ENCODE measurements around the gene PPEF1.
"Not testable (repeated sequence)": the region's sequence is repeated elsewhere in the genome, so short reads cannot be mapped to it uniquely, and the experiment has no call there.

PPEF1 gene

DNA sequence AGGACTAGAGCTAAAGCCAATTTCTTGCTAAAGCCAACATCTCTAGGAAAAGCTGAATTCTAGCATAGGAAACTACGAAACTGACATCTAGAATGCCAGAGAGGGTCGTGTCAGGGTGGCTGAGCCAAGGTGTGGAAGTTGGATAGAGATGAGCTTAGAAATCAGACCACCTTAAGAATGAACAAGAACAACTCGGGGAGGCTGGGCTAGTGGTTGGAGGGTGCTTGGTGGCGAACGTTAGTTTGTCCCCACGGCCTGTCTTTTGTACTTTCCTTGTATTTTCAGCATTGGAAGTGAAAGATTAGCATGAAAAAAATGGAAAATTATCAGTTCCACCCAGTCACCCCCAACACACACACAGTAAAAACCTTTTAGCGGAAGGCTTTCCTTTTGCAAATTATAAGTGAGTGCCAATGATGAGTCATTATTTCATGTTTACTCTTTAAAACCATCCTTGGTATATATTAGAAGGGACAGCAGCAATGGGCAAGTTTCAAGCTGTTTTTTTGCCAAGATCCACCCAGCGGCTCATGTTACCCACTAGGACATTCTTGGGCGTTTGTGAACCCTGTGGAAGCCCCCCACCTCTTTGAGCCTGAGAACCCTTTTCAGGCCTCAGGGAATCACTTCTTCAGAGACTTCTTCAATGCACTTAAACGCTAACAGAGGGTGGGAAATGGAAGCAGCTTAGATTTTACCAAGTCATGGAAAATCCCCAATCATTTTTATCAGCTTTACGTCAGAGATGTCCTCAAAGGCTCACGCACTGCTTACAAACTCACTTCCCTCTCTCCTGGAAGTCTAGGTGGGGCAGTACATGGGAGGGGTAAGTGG, 4.9 kb upstream of the PPEF1 start:
- DNase-seq: no peak

- no peak for DNase-seq
These were observed 2.4 kb downstream of the PPEF1 start for GRCh38 chrX:18709833-18710232.

DNA sequence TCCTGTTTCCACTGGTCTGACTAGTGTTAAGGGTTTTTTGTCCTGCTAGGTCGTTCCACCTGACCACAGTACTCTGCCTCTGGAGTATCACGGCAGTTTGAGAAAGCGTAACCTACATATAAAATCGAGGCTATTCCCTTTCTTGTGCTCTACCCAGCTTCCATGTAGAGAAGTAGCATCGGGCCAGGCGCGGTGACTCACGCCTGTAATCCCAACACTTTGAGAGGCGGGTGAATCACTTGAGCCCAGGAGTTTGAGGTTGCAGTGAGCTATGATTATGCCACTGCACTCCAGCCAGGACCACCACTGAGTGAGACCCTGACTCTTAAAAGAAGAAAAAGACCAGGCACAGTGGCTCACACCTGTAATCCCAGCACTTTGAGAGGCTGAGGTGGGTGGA, 7.5 kb downstream of the PPEF1 start:
- DNase-seq: no peak

GRCh38 chrX:18719852-18720251, 12.4 kb downstream of the PPEF1 start:
- no peak for DNase-seq

- no peak for DNase-seq
These were observed 14.4 kb downstream of the PPEF1 start for GRCh38 chrX:18721683-18722499.

DNA sequence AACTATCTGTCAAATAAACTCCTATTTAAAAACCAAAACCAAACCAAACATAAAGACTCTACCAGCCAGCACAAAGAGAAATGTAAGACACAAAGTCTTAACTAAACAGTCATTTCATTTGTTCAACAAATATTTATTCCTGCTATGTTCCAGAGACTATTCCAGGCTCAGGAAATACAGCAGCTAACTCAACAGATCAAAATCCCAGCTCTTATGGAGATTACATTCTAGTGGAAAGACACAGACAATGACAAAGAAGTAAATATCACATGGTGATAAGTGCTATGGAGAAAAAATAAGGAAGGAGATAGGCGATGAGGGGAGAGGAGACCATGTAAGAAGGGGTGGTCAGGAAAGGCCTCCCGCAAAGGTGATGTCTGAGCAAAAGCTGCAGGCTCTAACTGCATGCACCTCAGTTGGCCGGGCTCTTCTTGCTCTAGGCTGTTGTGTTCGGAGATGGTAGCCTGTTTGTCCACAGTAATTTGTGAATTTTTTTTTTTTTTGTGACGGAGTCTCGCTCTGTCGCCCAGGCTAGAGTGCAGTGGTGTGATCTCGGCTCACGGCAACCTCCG, 15.1 kb downstream of the PPEF1 start:
- DNase-seq: no peak

DNA sequence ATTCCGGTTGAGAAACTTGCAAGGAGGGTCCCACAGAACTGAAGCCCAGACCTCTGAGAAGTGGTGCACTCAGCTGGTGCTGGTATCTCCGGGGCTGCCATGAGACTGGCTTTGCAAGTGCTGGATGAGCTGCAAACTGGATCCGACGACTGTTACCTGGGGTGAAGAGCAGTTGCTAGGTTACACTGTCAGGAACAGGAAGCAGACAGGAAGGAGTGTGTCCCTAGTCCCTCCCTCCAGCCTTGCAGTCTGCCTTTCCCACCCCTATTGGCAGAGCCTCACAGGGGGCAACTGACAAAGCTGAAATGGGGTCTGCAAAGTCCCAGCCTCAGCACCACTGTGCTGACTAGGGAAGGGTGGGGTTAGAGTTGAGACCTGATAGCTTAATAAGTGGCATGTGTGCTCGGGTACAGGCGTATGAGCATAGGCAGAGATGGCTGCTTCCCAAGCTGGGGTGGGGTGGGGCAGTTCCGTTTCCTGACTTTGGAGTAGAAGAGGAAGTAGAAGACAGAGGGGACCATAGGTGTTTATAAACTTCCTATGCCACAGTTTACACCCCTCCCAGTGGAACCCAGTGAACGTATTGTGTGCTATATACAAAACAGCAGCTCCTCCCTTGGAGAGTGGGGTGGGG, 18.0 kb downstream of the PPEF1 start:
- DNase-seq: no peak

DNA sequence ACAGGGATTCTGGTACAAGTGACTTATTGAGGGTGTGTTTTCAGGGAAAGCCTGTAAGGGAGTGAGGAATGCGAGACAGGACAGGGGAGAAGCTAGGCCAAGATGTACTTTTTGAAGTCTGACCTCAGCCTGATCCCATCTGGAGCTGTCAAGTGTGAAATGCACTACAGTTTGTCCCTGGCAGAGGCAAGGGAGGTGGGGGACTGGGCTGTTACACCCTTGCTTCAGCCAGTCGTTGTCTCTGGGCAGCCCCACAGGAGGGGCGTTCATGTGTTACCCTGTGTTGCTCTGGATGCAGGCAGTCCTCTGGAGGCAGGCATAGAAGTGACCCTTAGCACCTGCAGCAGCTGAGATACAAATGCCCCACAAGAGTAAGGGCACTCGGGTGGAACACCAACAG, 25.8 kb downstream of the PPEF1 start:
- DNase-seq: no peak

GRCh38 chrX:18739609-18740008, 32.2 kb downstream of the PPEF1 start:
- not testable (repeated sequence) for DNase-seq

DNA sequence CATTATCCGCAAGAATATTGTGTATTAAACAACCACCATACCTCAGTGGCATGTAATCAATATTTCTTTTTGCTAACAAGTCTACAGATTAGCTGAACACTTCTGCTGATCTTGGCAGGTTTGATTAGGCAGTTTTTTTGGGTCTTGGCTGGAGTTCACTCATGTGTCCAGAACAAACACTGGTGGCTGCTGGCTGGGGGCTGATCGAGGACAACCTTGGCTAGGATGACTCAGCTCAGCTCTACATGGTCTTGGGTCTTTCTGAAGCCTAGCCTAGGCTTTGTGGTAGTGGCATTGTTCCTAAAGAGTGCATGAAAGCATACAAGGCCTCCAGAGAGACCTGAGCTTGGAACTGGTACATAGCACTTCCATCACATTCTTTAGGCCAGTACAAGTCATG, 41.1 kb downstream of the PPEF1 start:
- DNase-seq: no peak

DNA sequence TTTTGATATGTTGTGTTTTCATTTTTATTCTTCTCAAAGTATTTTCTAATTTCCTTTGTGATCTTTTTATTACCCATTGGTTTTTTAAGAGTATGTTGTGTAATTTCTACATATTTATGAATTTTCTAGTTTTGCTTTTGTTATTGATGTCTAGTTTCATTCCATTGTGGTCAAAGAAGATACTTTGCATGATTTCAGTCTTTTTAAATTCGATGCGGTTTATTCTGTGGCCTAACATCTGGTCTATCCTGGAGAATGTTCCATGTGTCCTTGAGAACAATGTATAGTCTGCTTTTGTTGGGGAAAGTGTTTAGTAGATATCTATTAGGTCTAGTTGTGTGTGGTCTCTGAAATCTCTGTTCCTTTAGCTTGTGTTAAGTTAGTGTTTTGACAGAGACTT, 46.2 kb downstream of the PPEF1 start:
- DNase-seq: no peak

DNA sequence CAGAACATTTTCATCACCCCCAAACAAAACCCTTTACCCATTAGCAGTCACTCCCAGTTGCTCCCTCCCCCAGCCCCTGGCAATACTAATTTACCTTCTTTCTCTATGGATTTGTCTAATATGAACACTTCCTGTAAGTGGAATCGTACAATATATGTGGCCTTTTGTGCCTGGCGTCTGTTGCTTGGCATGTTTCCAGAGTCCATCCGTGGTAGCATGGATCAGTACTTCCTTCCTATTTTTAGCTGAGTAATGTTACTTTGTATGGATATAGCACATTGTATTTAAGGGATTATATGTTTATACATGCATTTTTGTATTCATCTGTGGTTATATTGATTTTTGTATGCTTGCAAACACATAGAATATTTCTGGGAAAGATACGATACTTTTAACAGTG, 48.2 kb downstream of the PPEF1 start:
- DNase-seq: no peak

DNA sequence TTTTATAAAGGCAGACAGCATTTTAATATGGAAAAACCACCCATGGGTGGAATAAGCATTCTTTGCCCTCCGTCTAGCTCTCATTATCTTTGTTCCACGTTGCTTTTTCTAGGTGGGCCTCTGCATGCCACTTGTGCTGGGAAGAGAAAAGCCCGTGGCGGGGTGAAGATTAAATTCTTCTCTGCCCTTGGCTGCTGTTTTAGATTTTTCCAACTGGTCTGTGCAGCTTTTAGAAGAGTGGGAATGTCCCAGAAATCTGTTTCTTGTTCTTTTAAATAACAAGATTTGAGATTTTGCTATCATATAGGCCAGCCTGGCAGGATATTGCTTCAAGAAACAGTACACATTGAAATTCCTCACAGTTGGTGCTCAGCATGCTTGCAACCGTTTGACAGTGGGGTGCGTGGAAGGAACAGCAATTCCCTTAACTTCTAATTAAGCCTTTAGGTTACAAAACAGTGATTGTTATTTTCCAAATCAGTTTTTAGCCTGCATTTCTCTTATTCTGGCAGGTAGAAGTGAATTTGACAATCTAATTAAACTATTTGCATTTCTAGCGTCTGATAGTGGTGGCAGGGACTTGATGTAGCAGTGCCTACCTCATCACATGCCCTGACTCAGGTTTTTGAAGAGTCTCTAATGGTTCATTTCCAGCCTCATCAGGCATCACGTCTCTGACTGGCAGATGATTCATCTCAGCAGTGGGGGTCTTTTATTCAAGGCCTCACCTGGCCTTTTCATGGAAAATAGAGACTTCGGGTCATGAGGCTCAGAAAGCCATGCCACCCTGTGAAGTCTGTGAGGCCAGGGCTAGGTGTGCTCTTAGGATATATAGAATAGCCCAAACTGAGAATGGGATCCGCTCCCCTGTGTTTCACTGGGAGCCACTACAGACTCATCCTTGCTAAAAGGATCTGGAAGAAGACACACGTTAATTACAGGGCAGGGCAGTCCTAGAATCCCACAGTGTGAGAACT, 50.8 kb downstream of the PPEF1 start:
- DNase-seq: no peak

DNA sequence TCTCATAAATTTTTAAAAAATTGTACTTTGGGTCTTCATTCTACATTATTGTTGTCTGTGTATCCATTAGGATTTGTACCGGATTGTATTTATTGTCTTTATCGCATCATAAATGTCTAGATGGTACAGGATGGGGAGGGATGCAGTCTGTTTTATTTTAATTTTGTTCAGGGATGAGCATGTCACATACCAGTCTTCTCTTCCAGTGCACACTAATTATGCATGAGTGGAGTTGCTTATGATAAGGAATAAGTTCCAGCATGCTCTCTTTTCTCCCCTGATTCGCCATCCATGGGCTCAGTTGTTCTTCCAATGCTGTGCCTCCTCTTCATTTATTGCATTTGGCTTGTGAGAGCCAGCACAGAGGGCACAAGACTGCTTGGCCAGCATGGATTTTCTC, 54.3 kb downstream of the PPEF1 start:
- DNase-seq: no peak

DNA sequence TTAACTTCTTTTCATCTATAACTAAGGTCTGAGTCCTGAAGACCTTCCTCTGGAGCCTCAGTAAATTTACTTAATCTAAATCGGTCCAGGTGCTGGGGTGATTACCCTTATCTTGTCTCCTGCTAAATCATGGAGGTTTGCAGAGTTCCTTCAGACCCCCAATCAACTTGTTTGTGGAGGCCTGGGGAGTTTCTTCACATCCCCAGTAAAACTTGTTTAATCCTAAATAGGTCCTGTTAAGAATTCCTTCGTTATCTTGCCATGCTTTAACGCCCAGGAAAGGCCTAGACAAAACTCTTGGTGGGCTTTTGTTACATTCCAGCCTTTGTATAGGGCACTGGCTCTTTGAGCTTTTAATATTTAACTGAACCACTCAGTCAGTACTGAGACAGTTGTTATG, 55.7 kb downstream of the PPEF1 start:
- not testable (repeated sequence) for DNase-seq

GRCh38 chrX:18769364-18769763, 61.9 kb downstream of the PPEF1 start:
- DNase-seq: no peak

GRCh38 chrX:18769812-18770573, 62.5 kb downstream of the PPEF1 start:
- no peak for DNase-seq

- DNase-seq: no peak
These were observed 82.5 kb downstream of the PPEF1 start for GRCh38 chrX:18789916-18790315.

GRCh38 chrX:18792828-18793227, 85.4 kb downstream of the PPEF1 start:
- no peak for DNase-seq

- DNase-seq: no peak
These were observed 86.2 kb downstream of the PPEF1 start for GRCh38 chrX:18793601-18794089.

- no peak for DNase-seq
These were observed 89.7 kb downstream of the PPEF1 start for GRCh38 chrX:18797141-18797540.
